PFSK-1 (cell line): Measurements from ENCODE around the gene PXYLP1.

Source experiments
- POLR2AphosphoS5 ChIP-seq: IDR thresholded peaks from 2 replicates; pipeline ENCODE4 v1.6.1; 2012; ENCODE audit warnings: low read depth, mild to moderate bottlenecking, control low read depth, low read length, moderate library complexity
- TF ChIP-seq, protein P1 (sequence below), 2 experiments: IDR thresholded peaks; 2 replicates each; pipeline versions ENCODE4 v1.6.1 to v1.8.0; 2011 to 2012; ENCODE audit warnings: low read depth in 2 of 2, low read length in 2 of 2, control low read depth in 1 of 2, inconsistent platforms in 1 of 2, mild to moderate bottlenecking in 1 of 2, moderate library complexity in 1 of 2; ENCODE audit not compliant: insufficient read depth in 1 of 2

GRCh38 chr3:141271279-141272030 is 39.8 kb downstream of the PXYLP1 start:
- no peak for TF ChIP-seq POLR2AphosphoS5
- TF ChIP-seq, protein P1, sequence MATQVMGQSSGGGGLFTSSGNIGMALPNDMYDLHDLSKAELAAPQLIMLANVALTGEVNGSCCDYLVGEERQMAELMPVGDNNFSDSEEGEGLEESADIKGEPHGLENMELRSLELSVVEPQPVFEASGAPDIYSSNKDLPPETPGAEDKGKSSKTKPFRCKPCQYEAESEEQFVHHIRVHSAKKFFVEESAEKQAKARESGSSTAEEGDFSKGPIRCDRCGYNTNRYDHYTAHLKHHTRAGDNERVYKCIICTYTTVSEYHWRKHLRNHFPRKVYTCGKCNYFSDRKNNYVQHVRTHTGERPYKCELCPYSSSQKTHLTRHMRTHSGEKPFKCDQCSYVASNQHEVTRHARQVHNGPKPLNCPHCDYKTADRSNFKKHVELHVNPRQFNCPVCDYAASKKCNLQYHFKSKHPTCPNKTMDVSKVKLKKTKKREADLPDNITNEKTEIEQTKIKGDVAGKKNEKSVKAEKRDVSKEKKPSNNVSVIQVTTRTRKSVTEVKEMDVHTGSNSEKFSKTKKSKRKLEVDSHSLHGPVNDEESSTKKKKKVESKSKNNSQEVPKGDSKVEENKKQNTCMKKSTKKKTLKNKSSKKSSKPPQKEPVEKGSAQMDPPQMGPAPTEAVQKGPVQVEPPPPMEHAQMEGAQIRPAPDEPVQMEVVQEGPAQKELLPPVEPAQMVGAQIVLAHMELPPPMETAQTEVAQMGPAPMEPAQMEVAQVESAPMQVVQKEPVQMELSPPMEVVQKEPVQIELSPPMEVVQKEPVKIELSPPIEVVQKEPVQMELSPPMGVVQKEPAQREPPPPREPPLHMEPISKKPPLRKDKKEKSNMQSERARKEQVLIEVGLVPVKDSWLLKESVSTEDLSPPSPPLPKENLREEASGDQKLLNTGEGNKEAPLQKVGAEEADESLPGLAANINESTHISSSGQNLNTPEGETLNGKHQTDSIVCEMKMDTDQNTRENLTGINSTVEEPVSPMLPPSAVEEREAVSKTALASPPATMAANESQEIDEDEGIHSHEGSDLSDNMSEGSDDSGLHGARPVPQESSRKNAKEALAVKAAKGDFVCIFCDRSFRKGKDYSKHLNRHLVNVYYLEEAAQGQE (IDR thresholded peaks at IDR 0.05; ENCODE audit: insufficient read depth in 1 of 2, low read depth in 2 of 2, low read length in 2 of 2) = no peak
